ENCODE results near the gene DLG4. TPM values are rescaled to one million over a fixed set of nuclear protein-coding genes. Genes with fewer than 3 reads are reported as not detected.

Gene DLG4
- total RNA-seq (2022; extraction: Qiagen RNA extraction) = 5.7 to 7.8 TPM (median 6.6 TPM) in 5 replicates

DNA sequence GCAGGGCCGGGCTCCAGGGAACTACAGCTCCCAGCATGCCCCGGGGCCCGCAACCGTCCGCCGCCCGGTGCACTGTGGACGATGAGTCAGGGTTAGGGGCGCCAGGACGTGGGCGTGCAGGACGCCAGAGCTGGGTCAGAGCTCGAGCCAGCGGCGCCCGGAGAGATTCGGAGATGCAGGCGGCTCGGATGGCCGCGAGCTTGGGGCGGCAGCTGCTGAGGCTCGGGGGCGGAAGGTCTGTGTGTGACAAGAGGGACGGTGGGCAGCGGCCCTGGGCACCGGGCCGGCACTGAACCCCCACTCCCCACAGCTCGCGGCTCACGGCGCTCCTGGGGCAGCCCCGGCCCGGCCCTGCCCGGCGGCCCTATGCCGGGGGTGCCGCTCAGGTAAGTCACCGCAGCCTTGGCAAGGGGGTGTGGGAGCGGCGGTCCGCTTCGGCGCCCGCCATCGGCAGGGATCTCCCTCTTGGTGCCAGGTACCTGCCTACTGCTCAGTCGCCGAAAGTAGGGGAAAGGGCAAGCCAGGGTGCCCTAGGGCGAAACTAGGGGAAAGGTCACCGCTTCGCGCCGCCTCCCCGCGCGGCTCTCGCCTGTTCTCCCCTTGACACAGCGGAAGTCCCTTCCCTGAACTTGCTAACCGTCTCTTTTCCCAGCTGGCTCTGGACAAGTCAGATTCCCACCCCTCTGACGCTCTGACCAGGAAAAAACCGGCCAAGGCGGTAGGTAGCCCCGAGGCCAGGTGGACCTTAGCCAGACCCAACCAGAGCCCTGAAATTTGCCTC is at the start of gene DLG4, which contains the start of gene ACADVL:
Gene DLG4, minus strand, starts transcription at position 25 of the 781 bp plus-strand sequence.
Gene ACADVL, plus strand, starts transcription at position 127 of the 781 bp plus-strand sequence. Its CDS starts 47 bp downstream, at position 174.

DNA sequence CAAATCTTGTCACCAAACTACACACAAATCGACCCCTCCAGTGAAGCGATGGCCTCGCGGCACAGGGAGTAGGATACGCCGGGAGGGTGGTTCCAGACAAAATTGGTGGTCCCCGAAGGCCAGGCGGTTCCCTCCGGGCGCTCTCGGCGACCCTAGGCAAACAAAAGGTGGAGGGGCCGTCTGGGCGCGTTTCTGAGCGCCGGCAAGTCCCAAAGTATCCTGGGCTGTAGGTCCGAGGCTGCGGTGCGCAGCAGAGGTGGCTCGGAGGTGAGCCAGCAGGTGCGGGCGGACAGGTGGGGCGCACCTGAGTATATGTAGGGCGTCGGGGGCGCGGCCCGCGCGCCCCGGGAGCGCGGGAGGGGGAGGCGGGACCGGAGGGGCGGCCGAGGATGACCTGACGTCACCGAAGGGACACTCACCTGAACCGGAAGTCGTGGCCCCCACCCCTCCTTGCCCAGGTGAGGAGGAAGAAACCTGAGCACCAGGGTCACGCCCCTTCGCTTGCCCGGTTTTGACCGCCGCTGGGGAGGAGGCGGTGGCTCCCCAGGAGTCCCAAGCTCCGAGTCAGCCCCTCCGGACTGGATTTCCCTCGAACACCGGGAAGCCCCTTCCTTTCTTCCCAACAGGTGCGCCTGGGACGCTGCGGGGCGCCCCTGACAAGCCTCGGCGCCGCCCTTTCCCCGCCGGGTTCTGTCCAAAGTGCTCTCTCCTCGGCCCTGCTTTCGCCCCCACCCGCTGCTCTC is 42.7 kb upstream of the DLG4 start, which contains the start of gene CLDN7:
Gene CLDN7, minus strand, starts transcription at position 287 of the 743 bp plus-strand sequence. CDS start 435 bp downstream, outside the sequence.

DNA sequence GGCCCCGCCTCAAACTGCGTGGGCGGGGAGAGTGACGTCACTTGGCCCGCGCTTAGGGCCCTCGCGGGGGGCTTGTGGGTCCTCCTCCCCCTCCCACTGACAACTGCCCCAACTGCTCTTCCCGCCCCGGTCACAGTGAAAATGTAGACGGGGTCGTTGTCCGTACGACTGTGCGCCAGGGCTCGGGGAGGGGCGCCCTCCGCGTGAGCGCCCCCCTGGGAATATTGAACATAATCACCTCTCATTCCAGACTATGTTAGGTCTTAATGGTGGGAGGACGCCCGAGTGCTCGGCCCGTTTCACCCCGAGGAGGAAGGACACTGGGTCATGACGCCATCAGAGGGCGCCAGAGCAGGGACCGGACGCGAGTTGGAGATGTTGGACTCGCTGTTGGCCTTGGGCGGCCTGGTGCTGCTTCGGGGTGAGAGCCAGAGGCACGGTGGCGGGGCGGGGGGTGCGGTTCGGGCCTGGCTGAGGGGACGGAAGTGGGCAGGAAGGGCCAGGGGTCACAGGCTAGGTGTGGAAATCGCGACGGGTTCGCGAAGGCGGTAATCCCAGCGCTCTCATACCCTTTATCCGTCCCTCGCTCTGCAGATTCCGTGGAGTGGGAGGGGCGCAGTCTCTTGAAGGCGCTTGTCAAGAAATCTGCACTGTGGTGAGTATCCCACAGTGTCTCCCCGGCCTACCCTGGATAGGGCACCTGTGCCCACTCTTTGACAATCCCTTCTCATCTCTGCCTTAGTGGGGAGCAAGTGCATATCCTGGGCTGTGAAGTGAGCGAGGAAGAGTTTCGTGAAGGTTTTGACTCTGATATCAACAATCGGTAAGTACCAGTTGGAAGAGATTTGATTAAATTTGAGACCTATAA is 32.8 kb upstream of the DLG4 start, which contains the start of gene ELP5:
Gene ELP5, plus strand, starts transcription at position 40 of the 868 bp plus-strand sequence. Its CDS starts 336 bp downstream, at position 376.

DNA sequence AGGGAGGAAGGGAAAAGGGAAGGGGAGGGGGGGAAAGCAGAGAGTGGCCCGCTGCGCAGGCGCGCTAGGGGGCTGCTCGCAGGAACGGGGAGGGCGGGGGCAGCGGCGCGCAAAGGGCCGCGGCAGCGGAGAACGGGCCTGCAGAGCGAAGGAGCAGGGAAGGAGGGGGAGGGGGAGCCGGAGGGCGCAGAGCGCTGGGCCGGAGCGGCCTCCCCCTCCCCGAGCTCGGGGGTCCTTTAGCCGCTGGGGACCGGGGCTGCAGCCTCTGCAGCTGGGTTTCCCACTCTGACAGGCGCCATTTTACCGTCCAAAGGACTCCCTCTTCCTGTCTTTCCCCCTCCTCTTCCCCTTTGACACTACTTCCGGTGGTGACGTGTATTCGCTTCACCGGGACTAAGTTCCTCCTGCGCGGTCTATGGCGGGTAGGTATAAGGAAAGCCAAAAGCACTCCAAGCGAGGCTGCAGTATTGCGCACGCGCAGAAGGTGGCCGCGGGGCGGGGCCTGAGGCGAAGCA is 32.1 kb upstream of the DLG4 start, which contains the start of gene CTDNEP1:
Gene CTDNEP1, minus strand, starts transcription at position 74 of the 515 bp plus-strand sequence. CDS start 438 bp downstream, outside the sequence.

DNA sequence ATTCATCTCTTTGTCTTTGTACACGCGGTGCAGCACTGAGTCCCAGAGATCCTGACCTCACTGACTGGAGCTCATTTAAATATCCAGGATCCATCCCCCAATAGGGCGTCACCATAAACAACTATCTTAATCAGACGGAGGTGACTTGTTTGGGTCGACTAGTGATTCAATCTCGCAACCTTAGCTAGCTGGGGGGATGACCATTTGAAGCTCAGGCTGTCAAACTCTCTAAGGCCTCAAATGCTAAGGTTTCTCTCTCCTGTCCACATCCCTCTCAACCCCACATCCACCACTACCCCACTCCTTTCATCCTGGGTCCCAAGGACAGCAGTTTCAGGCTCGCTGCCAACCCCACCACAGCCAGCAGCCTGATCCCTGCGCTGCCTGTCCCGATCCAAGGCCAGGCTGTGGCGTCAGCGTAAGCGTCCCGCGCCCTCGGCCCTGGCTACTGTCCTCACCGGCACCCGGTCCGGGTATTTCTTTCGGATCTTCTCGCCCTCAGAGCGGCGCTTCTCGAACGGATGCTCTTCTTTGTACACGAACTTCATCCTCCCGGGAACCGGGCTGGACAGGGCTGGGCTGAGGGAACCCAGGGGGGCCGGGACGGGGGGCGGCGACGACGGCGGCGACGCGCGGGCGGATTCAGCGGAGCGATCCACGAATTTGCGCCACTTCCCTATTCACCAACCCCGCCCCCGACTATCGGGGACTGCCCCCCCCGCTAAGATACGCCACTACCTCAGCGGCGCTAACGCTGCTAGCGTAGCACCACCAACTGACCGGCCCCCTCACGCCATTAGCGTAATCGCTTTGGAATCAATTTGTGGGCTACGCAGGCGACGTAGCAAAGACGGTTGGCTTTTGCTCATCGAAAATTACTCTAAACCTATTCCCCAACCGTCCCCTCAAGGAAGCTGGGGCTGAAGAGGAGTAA is 22.4 kb upstream of the DLG4 start, which contains the start of gene GABARAP:
Gene GABARAP, minus strand, starts transcription at position 667 of the 934 bp plus-strand sequence. Its CDS starts 119 bp downstream, at position 548.

DNA sequence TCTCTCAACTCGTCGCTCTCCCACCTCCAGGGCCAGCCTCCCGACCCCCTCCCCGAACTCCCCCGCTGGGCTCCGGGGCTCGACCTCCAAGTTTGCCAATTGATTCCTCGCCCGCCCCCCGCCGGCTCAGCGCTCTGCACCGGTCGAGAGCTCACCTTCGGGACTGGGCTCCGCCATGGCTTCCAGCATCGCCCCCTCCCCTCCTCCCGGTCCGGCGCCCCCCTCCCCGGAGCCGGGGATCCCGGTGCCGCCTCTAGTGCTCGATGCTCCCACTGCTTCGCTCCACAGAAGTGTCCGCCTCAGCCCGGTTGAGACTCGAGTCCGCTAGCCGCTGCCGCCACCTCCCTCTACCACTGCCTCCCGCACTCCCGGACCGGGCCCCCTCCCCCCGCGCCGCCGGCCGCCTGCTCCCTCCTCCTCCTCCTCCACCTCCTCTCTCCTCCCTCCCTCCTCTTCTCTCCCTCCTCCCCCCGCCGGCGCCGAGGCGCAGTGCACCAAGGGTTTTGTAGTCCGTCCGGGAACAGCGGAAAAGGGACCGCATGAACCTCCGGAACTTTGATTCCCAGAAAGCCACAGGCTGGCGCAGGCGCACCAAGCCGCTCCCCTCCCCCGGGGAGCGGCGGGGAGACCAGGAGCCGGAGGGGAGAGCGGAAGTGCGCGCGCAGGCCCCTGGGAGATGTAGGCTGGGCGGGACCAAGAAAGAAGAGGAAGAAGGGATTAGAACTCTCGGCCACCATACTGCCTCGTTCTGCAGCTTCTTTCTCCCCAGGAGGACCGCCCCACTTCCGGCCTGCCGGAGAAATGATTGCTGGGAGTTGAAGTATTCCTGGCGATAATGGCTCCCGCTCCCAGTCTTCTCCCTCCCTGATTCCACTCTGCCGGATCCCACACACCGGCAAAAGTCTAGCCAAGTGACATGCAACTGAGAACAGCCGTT is 19.7 kb upstream of the DLG4 start, which contains the start of gene PHF23:
Gene PHF23, minus strand, starts transcription at position 367 of the 937 bp plus-strand sequence. Its CDS starts 178 bp downstream, at position 189.

DNA sequence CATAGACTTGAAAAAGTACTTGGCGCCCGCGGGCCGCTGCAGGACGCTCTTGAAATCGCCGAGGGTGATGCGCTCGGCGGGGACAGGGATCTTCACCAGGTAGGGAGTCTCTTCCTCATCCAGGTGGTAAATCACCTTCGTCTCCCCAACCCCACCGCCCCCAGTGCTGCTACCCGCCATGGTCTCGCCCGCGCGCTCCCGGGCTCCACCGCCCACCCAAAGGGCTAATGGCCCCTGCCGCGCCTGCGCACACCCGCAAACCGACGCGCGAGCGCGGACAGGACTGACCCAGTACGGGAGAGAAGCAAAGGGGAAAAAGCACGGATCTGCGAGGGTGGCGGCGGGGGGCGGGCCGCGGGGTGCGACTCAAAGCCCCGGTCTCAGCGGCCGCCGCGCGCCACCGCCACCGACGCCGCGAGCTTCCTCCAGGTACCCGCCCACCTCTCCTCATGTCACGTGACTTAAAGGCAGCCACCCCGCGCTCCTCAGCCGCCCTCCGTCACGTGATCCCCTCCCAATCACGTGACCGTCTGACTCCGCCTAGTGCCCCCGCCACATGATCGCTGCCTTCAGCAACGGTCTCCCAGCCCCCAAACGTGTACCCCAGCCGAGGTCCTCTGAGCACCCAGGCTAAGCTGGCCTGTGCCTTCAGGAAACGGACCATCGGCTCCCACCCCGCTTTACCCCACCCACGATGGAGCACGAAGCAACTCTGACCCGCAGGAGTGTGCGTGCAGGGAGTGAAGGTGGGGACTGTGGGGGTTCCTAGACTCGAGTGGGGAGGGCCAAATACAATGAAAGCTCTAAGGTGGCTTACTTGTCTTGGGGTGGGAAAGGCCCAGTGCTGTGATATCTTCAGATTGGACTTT is 14.7 kb upstream of the DLG4 start, which contains the start of gene DVL2:
Gene DVL2, minus strand, starts transcription at position 435 of the 869 bp plus-strand sequence. Its CDS starts 255 bp downstream, at position 180.

DNA sequence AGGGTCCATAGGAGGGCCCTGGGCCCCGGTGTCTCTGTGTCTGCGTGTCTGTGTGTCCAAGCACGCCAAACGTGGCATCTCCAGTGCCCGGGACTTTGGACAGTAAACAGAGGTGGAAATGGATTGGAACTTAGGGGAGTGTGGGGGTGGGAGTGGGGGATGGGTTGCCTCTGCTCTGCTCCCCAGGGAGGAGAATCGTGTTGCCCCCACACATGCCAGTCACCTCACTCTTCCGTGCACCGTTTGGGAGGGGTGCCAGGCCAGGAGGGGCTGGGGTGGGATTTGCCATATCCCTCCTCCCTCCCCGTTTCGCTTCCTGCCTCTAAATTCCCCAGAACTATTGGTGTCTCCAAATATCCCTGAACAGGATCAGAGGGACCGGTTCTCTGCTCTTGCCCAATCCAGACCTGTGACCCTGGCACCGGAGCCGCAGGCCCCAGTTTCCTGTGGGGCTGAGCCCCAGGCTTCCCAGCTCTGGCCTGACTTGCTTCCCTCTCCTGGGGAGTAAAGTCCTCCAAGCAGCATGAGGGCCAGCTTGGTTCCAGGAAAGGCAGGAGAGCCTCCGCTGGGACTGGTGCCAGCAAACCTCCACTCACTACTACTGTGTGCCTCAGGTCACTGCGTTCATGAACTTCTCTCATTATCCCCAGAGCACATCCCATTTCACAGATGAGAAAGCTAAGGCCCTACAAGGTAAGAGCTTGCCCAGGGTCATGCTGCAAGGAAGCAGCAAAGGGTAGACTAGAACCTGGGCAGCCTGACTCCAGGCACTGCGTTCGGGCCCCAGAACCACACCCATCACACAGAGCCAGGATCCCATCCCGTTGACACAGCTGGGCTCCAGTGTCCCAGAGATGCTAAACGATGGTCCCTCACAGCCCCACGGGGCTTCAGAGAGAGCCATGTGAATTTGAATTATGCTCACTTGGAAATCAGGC is 40.0 kb downstream of the DLG4 start, which contains the start of gene ASGR1:
Gene ASGR1, minus strand, starts transcription at position 54 of the 938 bp plus-strand sequence. CDS start 807 bp downstream, outside the sequence.

Other genes starting within 250 kb of the DLG4 start
- not detected in 5 replicates for gene ALOX12, start 223.8 kb downstream of the DLG4 start, total RNA-seq (2022; extraction: Qiagen RNA extraction)
- 435 to 504 TPM (median 443 TPM) in 5 replicates for gene RNASEK, start 207.2 kb downstream of the DLG4 start, total RNA-seq (2022; extraction: Qiagen RNA extraction)
- gene BCL6B, start 196.8 kb downstream of the DLG4 start, total RNA-seq (2022; extraction: Qiagen RNA extraction) = not detected in 5 replicates
- gene SLC16A13, start 183.8 kb downstream of the DLG4 start, total RNA-seq (2022; extraction: Qiagen RNA extraction) = 6.5 to 9.3 TPM (median 8.9 TPM) in 5 replicates
- not detected in 5 replicates for gene SLC16A11, start 175.7 kb downstream of the DLG4 start, total RNA-seq (2022; extraction: Qiagen RNA extraction)
- gene CLEC10A, start 139.6 kb downstream of the DLG4 start, total RNA-seq (2022; extraction: Qiagen RNA extraction) = not detected in 5 replicates
- 0.12 to 0.16 TPM in 2 of 5 replicates, not detected in the others for gene ASGR2, start 105.0 kb downstream of the DLG4 start, total RNA-seq (2022; extraction: Qiagen RNA extraction)
- gene ASGR1, start 40.5 kb downstream of the DLG4 start, total RNA-seq (2022; extraction: Qiagen RNA extraction) = 0.70 to 1.4 TPM (median 0.89 TPM) in 5 replicates
- gene ACADVL, start 102 bp upstream of the DLG4 start, total RNA-seq (2022; extraction: Qiagen RNA extraction) = 322 to 414 TPM (median 394 TPM) in 5 replicates
- 37.0 to 41.9 TPM (median 40.1 TPM) in 5 replicates for gene DVL2, start 14.7 kb upstream of the DLG4 start, total RNA-seq (2022; extraction: Qiagen RNA extraction)
- 89.8 to 111 TPM (median 96.3 TPM) in 5 replicates for gene PHF23, start 19.6 kb upstream of the DLG4 start, total RNA-seq (2022; extraction: Qiagen RNA extraction)
- gene GABARAP, start 22.6 kb upstream of the DLG4 start, total RNA-seq (2022; extraction: Qiagen RNA extraction) = 685 to 777 TPM (median 698 TPM) in 5 replicates
- gene CTDNEP1, start 31.9 kb upstream of the DLG4 start, total RNA-seq (2022; extraction: Qiagen RNA extraction) = 222 to 242 TPM (median 228 TPM) in 5 replicates
- gene ELP5, start 32.4 kb upstream of the DLG4 start, total RNA-seq (2022; extraction: Qiagen RNA extraction) = 125 to 155 TPM (median 140 TPM) in 5 replicates
- gene CLDN7, start 42.6 kb upstream of the DLG4 start, total RNA-seq (2022; extraction: Qiagen RNA extraction) = 2.2 to 3.7 TPM (median 2.6 TPM) in 5 replicates
- gene SLC2A4, start 61.9 kb upstream of the DLG4 start, total RNA-seq (2022; extraction: Qiagen RNA extraction) = 0.39 to 0.59 TPM (median 0.50 TPM) in 5 replicates
- 0.43 to 0.55 TPM (median 0.44 TPM) in 5 replicates for gene YBX2, start 74.8 kb upstream of the DLG4 start, total RNA-seq (2022; extraction: Qiagen RNA extraction)
- 1,618 to 1,808 TPM (median 1,704 TPM) in 5 replicates for gene EIF5A, start 87.8 kb upstream of the DLG4 start, total RNA-seq (2022; extraction: Qiagen RNA extraction)
- gene GPS2, start 95.5 kb upstream of the DLG4 start, total RNA-seq (2022; extraction: Qiagen RNA extraction) = 73.9 to 101 TPM (median 95.3 TPM) in 5 replicates
- 26.4 to 30.2 TPM (median 28.4 TPM) in 5 replicates for gene NEURL4, start 109.5 kb upstream of the DLG4 start, total RNA-seq (2022; extraction: Qiagen RNA extraction)
- gene ACAP1, start 116.7 kb upstream of the DLG4 start, total RNA-seq (2022; extraction: Qiagen RNA extraction) = 1.2 to 3.9 TPM (median 3.1 TPM) in 5 replicates
- gene KCTD11, start 132.3 kb upstream of the DLG4 start, total RNA-seq (2022; extraction: Qiagen RNA extraction) = 10.5 to 13.8 TPM (median 12.9 TPM) in 5 replicates
- gene TMEM95, start 135.3 kb upstream of the DLG4 start, total RNA-seq (2022; extraction: Qiagen RNA extraction) = not detected in 5 replicates
- 1.4 to 2.1 TPM (median 1.7 TPM) in 5 replicates for gene TNK1, start 161.3 kb upstream of the DLG4 start, total RNA-seq (2022; extraction: Qiagen RNA extraction)
- gene PLSCR3, start 174.7 kb upstream of the DLG4 start, total RNA-seq (2022; extraction: Qiagen RNA extraction) = 38.8 to 44.7 TPM (median 42.7 TPM) in 5 replicates
- gene TMEM256, start 184.3 kb upstream of the DLG4 start, total RNA-seq (2022; extraction: Qiagen RNA extraction) = 171 to 224 TPM (median 215 TPM) in 5 replicates
- gene NLGN2, start 188.0 kb upstream of the DLG4 start, total RNA-seq (2022; extraction: Qiagen RNA extraction) = 12.7 to 19.0 TPM (median 15.5 TPM) in 5 replicates
- 0.08 to 0.13 TPM in 2 of 5 replicates, not detected in the others for gene SPEM1, start 200.5 kb upstream of the DLG4 start, total RNA-seq (2022; extraction: Qiagen RNA extraction)
- not detected in 5 replicates for gene SPEM2, start 205.8 kb upstream of the DLG4 start, total RNA-seq (2022; extraction: Qiagen RNA extraction)
- 0.02 to 0.03 TPM in 2 of 5 replicates, not detected in the others for gene SPEM3, start 209.0 kb upstream of the DLG4 start, total RNA-seq (2022; extraction: Qiagen RNA extraction)
- 10.1 to 14.8 TPM (median 13.3 TPM) in 5 replicates for gene TMEM102, start 215.6 kb upstream of the DLG4 start, total RNA-seq (2022; extraction: Qiagen RNA extraction)
- 0.93 to 1.1 TPM (median 1.0 TPM) in 5 replicates for gene FGF11, start 219.7 kb upstream of the DLG4 start, total RNA-seq (2022; extraction: Qiagen RNA extraction)
- 7.0 to 11.7 TPM (median 9.1 TPM) in 5 replicates for gene CHRNB1, start 225.2 kb upstream of the DLG4 start, total RNA-seq (2022; extraction: Qiagen RNA extraction)